Activated CD4-positive, alpha-beta T cell treated with anti-CD3 and anti-CD28 coated beads, Interleukin-2, amount 50 U/mL, for 1 hour (primary cell): ENCODE results near the gene AGPAT3.

ENCODE experiments used
- DNase-seq: peaks from one replicate; pipeline ENCODE4 v3.0.0-alpha.2; 2020

AGPAT3 gene

DNA sequence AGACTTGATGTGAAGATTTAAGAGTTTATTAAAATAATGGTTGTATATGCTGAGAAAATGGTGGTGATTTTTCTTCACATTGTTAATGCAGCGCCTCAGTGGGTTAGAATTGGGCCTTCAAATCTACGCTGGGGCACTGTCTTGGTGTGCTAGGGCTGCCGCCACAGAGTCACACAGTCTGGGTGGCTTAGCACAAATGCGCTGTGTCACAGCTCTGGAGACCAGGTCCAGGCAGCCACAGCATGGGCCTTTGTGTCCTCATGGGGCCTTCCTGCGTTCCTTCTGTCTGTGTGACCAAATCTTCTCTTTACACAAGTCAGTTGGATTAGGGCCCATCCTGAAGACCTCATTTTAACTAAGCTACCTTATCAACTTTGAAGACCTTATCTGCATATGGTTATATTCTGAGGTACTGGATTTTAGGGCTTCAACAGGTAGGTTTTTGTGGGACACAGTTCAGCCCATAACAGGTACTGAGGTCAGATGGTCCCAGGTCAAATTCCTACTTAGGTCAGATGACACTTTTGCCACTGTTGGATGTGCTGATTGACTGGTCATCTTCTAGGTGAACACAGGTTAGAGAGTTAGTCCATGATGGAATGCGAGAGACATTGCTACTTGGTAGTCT, 164.6 kb downstream of the AGPAT3 start:
- no peak for DNase-seq

DNA sequence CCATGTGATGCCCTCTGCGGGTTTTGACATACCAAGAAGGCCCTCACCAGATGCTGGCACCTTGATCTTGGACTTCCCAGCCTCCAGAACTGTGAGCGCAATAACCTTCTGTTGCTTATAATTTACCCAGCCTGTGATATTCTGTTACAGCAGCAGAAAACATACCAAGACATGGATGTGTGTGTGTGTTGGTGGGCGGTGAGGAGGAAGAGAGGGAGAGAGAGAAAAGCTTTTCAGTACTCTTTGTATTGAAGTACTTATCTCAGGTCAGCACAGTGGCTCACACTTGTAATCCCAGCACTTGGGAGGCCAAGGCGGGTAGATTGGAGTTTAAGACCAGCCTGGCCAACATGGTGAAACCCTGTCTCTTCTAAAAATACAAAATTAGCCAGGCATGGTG, 170.2 kb downstream of the AGPAT3 start:
- no peak for DNase-seq
